Measurements from ENCODE around the gene RAB3GAP1. TPM values are rescaled to one million over a fixed set of nuclear protein-coding genes. Genes with fewer than 3 reads are reported as not detected.

The RAB3GAP1 gene
- polyA plus RNA-seq, 1 donor from 2014 or later = 43.3 TPM

DNA sequence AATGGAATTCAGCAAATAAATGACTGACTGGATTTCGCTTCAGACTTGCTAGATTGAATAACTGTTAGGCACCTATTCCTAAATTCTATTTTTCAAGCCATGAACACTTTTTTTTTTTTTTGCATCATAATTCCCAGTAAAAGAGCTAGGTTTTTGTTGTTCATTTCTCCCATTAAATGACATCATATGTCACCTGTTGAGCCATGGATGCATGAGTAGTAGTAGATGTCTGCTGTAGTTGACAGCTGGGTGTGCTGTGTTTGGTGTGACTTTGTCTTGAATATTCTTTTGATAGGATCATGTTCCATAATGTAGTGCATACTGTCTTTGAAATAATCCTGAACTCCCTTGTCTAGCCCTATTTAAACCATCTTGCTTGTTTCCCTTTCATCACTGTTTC is 115.2 kb downstream of the RAB3GAP1 start:
- Histone ChIP-seq H3K9ac (ENCODE audit: low read length) (no peak overlapping the region), H3K36me3 (ENCODE audit: insufficient read depth, low read length) (peaks cover 10% of the 10 kb centered on the region), H3K4me3 (ENCODE audit: low read length) (no peak overlapping the region), H3K27me3 (ENCODE audit: insufficient read depth, low read depth, low read length) (no peaks in the 10 kb centered on the region), H3K27ac (ENCODE audit: low read length) (no peak overlapping the region), H3K9me3 (ENCODE audit: low read length) (no peaks in the 10 kb centered on the region), H2AFZ (ENCODE audit: low read depth, low read length) (no peak overlapping the region), H3K9me2 (ENCODE audit: insufficient read depth, low read length) (no peaks in the 10 kb centered on the region), H3F3A (ENCODE audit: insufficient read depth, low read length, poor library complexity, severe bottlenecking) (peaks cover 3% of the 10 kb centered on the region), H3K4me2 (ENCODE audit: low read length) (no peak overlapping the region), H4K20me1 (ENCODE audit: insufficient read depth) (no peaks in the 10 kb centered on the region), H3K79me2 (replicated peaks; ENCODE audit: insufficient read depth, low read length) (no peaks in the 10 kb centered on the region)
- no peak for TF ChIP-seq SMC3 (conservative IDR thresholded peaks at IDR 0.05; ENCODE audit: poor library complexity)

DNA sequence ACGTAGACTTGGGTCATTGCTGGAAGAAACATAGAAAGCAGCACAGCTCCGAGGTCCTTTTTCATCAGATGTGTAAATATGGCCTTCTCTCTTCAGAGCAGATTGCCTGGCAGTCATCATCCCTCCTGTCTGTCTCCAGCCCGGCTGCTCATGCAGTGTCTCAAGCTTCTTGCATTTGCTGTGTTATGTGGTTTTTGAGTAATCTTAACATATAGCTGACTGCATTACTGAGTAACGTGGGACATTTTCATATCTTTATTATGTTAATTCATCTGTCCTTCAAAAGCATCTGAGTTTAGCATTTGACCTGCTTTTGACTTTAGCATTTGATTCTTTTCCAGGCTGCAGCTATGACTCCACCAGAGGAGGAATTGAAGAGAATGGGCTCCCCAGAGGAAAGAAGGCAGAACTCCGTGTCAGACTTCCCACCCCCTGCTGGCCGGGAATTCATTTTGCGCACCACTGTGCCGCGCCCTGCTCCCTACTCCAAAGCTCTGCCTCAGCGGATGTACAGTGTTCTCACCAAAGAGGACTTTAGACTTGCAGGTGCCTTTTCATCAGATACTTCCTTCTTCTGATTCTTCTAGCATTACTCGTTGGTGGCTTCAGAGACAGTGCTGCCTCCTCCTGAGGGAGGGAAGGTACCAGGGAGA is 116.2 kb downstream of the RAB3GAP1 start:
- peak overlapping the region; percentile 32 for H3K27ac ChIP-seq (ENCODE audit: low read length)
- H3K4me3 ChIP-seq (ENCODE audit: low read length) = no peak overlapping the region
- no peak for TF ChIP-seq TAF1 (IDR thresholded peaks at IDR 0.05; ENCODE audit: low read depth)
- TF ChIP-seq EZH2 (IDR thresholded peaks at IDR 0.05; ENCODE audit: borderline replicate concordance, insufficient read depth, low read length, poor library complexity, severe bottlenecking) = no peak
- TF ChIP-seq, protein P1, sequence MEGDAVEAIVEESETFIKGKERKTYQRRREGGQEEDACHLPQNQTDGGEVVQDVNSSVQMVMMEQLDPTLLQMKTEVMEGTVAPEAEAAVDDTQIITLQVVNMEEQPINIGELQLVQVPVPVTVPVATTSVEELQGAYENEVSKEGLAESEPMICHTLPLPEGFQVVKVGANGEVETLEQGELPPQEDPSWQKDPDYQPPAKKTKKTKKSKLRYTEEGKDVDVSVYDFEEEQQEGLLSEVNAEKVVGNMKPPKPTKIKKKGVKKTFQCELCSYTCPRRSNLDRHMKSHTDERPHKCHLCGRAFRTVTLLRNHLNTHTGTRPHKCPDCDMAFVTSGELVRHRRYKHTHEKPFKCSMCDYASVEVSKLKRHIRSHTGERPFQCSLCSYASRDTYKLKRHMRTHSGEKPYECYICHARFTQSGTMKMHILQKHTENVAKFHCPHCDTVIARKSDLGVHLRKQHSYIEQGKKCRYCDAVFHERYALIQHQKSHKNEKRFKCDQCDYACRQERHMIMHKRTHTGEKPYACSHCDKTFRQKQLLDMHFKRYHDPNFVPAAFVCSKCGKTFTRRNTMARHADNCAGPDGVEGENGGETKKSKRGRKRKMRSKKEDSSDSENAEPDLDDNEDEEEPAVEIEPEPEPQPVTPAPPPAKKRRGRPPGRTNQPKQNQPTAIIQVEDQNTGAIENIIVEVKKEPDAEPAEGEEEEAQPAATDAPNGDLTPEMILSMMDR (IDR thresholded peaks at IDR 0.05; ENCODE audit: poor library complexity, severe bottlenecking) = no peak
- TF ChIP-seq, protein P2, sequence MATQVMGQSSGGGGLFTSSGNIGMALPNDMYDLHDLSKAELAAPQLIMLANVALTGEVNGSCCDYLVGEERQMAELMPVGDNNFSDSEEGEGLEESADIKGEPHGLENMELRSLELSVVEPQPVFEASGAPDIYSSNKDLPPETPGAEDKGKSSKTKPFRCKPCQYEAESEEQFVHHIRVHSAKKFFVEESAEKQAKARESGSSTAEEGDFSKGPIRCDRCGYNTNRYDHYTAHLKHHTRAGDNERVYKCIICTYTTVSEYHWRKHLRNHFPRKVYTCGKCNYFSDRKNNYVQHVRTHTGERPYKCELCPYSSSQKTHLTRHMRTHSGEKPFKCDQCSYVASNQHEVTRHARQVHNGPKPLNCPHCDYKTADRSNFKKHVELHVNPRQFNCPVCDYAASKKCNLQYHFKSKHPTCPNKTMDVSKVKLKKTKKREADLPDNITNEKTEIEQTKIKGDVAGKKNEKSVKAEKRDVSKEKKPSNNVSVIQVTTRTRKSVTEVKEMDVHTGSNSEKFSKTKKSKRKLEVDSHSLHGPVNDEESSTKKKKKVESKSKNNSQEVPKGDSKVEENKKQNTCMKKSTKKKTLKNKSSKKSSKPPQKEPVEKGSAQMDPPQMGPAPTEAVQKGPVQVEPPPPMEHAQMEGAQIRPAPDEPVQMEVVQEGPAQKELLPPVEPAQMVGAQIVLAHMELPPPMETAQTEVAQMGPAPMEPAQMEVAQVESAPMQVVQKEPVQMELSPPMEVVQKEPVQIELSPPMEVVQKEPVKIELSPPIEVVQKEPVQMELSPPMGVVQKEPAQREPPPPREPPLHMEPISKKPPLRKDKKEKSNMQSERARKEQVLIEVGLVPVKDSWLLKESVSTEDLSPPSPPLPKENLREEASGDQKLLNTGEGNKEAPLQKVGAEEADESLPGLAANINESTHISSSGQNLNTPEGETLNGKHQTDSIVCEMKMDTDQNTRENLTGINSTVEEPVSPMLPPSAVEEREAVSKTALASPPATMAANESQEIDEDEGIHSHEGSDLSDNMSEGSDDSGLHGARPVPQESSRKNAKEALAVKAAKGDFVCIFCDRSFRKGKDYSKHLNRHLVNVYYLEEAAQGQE (IDR thresholded peaks at IDR 0.05; ENCODE audit: borderline replicate concordance) = peak; percentile 75
- no peak for TF ChIP-seq RAD21 (conservative IDR thresholded peaks at IDR 0.05)
- no peak for TF ChIP-seq SMC3 (conservative IDR thresholded peaks at IDR 0.05; ENCODE audit: poor library complexity)
- H3K9ac ChIP-seq (ENCODE audit: low read length) = no peak overlapping the region
- H3K9me2 ChIP-seq (ENCODE audit: insufficient read depth, low read length) = no peaks in the 10 kb centered on the region
- no peaks in the 10 kb centered on the region for H3K9me3 ChIP-seq (ENCODE audit: low read length)
- H3K36me3 ChIP-seq (ENCODE audit: insufficient read depth, low read length) = peaks cover 10% of the 10 kb centered on the region
- no peaks in the 10 kb centered on the region for H4K20me1 ChIP-seq (ENCODE audit: insufficient read depth)
- H3K79me2 ChIP-seq (replicated peaks; ENCODE audit: insufficient read depth, low read length) = no peaks in the 10 kb centered on the region
- no peak overlapping the region for H2AFZ ChIP-seq (ENCODE audit: low read depth, low read length)
- H3K4me2 ChIP-seq (ENCODE audit: low read length) = no peak overlapping the region
- peaks cover 3% of the 10 kb centered on the region for H3F3A ChIP-seq (ENCODE audit: insufficient read depth, low read length, poor library complexity, severe bottlenecking)
- H3K27me3 ChIP-seq (ENCODE audit: insufficient read depth, low read depth, low read length) = no peaks in the 10 kb centered on the region

Measured in neural cell (in vitro differentiated cells).